Neural progenitor cell (in vitro differentiated cells): ENCODE data around the gene TNFRSF19.

Source experiments
- EZH2 ChIP-seq: fragments of 200-600 bp; sonication (generic); IDR thresholded peaks from 2 replicates; pipeline ENCODE4 v1.6.1; 2017; ENCODE audit warnings: antibody characterized with exemption, mild to moderate bottlenecking, moderate library complexity
- TF ChIP-seq, protein P1 (sequence below): fragments of 200-600 bp; sonication (generic); IDR thresholded peaks from 2 replicates; pipeline ENCODE4 v1.5.1; 2017; ENCODE audit warnings: antibody characterized with exemption, mild to moderate bottlenecking

DNA sequence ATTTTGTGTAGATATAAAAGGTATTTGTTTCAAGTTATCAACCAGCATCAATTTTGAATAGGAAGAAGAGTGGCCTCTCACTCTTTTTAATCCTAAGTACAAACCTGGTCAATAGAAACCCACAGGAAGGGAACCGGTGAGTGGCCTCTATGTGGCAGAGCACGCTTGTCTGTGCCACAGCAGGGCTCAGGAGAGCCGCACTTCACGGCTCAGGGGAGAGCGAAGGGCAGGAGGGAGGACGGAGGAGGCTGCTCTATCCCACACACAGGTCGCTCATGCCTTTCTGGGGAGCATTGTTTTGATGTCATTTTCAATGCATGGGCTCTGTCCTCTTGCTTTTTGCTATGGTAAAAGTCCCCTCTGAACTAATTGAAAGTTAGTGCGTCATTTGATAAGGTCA lies 57.2 kb downstream of the TNFRSF19 start:
- TF ChIP-seq, protein P1, sequence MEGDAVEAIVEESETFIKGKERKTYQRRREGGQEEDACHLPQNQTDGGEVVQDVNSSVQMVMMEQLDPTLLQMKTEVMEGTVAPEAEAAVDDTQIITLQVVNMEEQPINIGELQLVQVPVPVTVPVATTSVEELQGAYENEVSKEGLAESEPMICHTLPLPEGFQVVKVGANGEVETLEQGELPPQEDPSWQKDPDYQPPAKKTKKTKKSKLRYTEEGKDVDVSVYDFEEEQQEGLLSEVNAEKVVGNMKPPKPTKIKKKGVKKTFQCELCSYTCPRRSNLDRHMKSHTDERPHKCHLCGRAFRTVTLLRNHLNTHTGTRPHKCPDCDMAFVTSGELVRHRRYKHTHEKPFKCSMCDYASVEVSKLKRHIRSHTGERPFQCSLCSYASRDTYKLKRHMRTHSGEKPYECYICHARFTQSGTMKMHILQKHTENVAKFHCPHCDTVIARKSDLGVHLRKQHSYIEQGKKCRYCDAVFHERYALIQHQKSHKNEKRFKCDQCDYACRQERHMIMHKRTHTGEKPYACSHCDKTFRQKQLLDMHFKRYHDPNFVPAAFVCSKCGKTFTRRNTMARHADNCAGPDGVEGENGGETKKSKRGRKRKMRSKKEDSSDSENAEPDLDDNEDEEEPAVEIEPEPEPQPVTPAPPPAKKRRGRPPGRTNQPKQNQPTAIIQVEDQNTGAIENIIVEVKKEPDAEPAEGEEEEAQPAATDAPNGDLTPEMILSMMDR: no peak
- no peak for TF ChIP-seq EZH2
